Endothelial cell of umbilical vein (primary cell): Measurements from ENCODE around the gene MCC. TPM values are rescaled to one million over a fixed set of nuclear protein-coding genes. Genes with fewer than 3 reads are reported as not detected.

ENCODE experiments used
- BruUV-seq: library from RNA; stranded (reverse); fragments of 400-500 nt; replicated peaks from 2 replicates; lab custom pipeline; 2021; lab: Mats Ljungman, UMichigan
- CTCF ChIA-PET: fragments of 300-600, 350-600 bp; sonication (Branson Sonifier 250); formaldehyde crosslinking; loops from one replicate; lab custom pipeline; 2021; ENCODE audit warnings: antibody characterized with exemption, inconsistent platforms; lab: Charles Lee
- POLR2A ChIA-PET: fragments of 300-600, 350-600 bp; sonication (Branson Sonifier 250); formaldehyde crosslinking; loops from one replicate; lab custom pipeline; 2021; ENCODE audit warnings: antibody characterized with exemption, inconsistent platforms; lab: Charles Lee
- DNase-seq: peaks from one replicate; pipeline ENCODE4 v3.0.0-alpha.2; 2011; ENCODE audit warnings: low read depth, low spot score
- FAIRE-seq: peaks from 2 replicates; lab custom pipeline; 2011; peaks lifted over from hg19 to GRCh38; lab: Jason Lieb, UNC
- H2AFZ ChIP-seq: 2 replicates; pipeline ENCODE4 v1.6.0; 2012; ENCODE audit warnings: low read depth, low read length, control low read depth, inconsistent platforms
- H3K27ac ChIP-seq: 2 replicates; pipeline ENCODE4 v1.5.1; 2011; ENCODE audit warnings: low read depth, mild to moderate bottlenecking, control low read depth, low read length, moderate library complexity; ENCODE audit not compliant: insufficient read depth
- H3K27me3 ChIP-seq, 2 experiments: 2 replicates each; pipeline versions ENCODE4 v1.6.0 to v1.6.1; 2011; ENCODE audit warnings: low read length in 2 of 2, mixed read lengths in 1 of 2; ENCODE audit not compliant: control insufficient read depth in 2 of 2, insufficient read depth in 2 of 2
- H3K36me3 ChIP-seq, 2 experiments: 2 replicates in 1 of 2; 3 replicates in 1 of 2; pipeline ENCODE4 v1.5.1; 2011; ENCODE audit warnings: low read length in 2 of 2, mild to moderate bottlenecking in 1 of 2, moderate library complexity in 1 of 2; ENCODE audit not compliant: control insufficient read depth in 2 of 2, insufficient read depth in 2 of 2; ENCODE audit errors: extremely low read depth in 1 of 2
- H3K4me1 ChIP-seq: 3 replicates; pipeline ENCODE4 v1.5.1; 2011; ENCODE audit warnings: mild to moderate bottlenecking, low read length; ENCODE audit not compliant: control insufficient read depth, insufficient read depth; ENCODE audit errors: extremely low read depth
- H3K4me2 ChIP-seq: 2 replicates; pipeline ENCODE4 v1.6.1; 2011; ENCODE audit warnings: low read length, control low read depth, mixed read lengths; ENCODE audit not compliant: insufficient read depth
- H3K4me3 ChIP-seq, 3 experiments: fragments of 200-600 bp in 1 of 3; sonication (generic), shearing (Covaris generic) in 1 of 3; replicated peaks in 1 of 3; 2 replicates each; pipeline ENCODE4 v1.5.1; 2011 to 2016; ENCODE audit warnings: control low read depth in 3 of 3, low read length in 3 of 3, mild to moderate bottlenecking in 2 of 3, inconsistent platforms in 1 of 3, low read depth in 1 of 3, moderate library complexity in 1 of 3; ENCODE audit not compliant: insufficient read depth in 1 of 3
- H3K79me2 ChIP-seq: 2 replicates; pipeline ENCODE4 v1.6.0; 2012; ENCODE audit warnings: low read length, inconsistent platforms; ENCODE audit not compliant: control insufficient read depth, insufficient read depth
- H3K9ac ChIP-seq: replicated peaks from 2 replicates; pipeline ENCODE3; 2011; ENCODE audit warnings: low read length, control low read depth; ENCODE audit not compliant: insufficient read depth; ENCODE audit errors: extremely low read depth
- H3K9me1 ChIP-seq: replicated peaks from 3 replicates; pipeline ENCODE4 v1.6.0; 2011; ENCODE audit warnings: mild to moderate bottlenecking, low read length; ENCODE audit not compliant: control insufficient read depth, insufficient read depth; ENCODE audit errors: extremely low read depth
- H3K9me3 ChIP-seq: replicated peaks from 2 replicates; pipeline ENCODE4 v1.5.1; 2012; ENCODE audit warnings: low read length, inconsistent platforms; ENCODE audit not compliant: control insufficient read depth, insufficient read depth
- H4K20me1 ChIP-seq: replicated peaks from 2 replicates; pipeline ENCODE3; 2011; ENCODE audit warnings: mild to moderate bottlenecking, low read length; ENCODE audit not compliant: control insufficient read depth, insufficient read depth; ENCODE audit errors: extremely low read depth
- MYC ChIP-seq: IDR thresholded peaks from one replicate; pipeline ENCODE4 v1.6.1; 2011; ENCODE audit warnings: mild to moderate bottlenecking, low read depth, low read length
- POLR2AphosphoS5 ChIP-seq: IDR thresholded peaks from 2 replicates; pipeline ENCODE4 v1.6.1; 2012; ENCODE audit warnings: low read depth, mild to moderate bottlenecking, control low read depth, low read length, moderate library complexity; ENCODE audit not compliant: insufficient read depth
- dilution Hi-C: fragments of 300-500 bp; cut with MboI; formaldehyde crosslinking; loops from one replicate; pipeline ENCODE4 v1.15.0; 2019; ENCODE audit warnings: low sequenced_read_pairs; ENCODE audit not compliant: extremely low pct_ligation_motif_present
- intact Hi-C: fragments of 100-400 bp; cut with micrococcal nuclease; formaldehyde crosslinking; loops from one replicate; pipeline ENCODE4 v1.10.0; 2022
- polyA plus RNA-seq, 4 experiments: library from polyadenylated mRNA; depleted of rRNA in 3 of 4; stranded (reverse) in 3 of 4; unstranded in 1 of 4; fragments of >200 nt; gene quantifications; 2 replicates each; pipeline versions ENCODE4 v1.2.1 to v1.2.3, GENCODE V29; 2011 to 2012; ENCODE audit warnings: missing spikeins in 1 of 4
- total RNA-seq: library from RNA; stranded (reverse); gene quantifications from 2 replicates; pipeline ENCODE4 v1.2.3, GENCODE V29; 2021
- TF ChIP-seq, protein P1 (sequence below), 2 donors: IDR thresholded peaks; 1 replicate in 1 of 2; 2 replicates in 1 of 2; pipeline ENCODE4 v1.5.1; 2011; ENCODE audit warnings: low read length in 2 of 2, mild to moderate bottlenecking in 2 of 2, moderate library complexity in 2 of 2, control low read depth in 1 of 2, inconsistent platforms in 1 of 2, low read depth in 1 of 2; ENCODE audit not compliant: insufficient read depth in 1 of 2; ENCODE audit errors: extremely low read depth in 1 of 2
- TF ChIP-seq, protein P2 (sequence below): IDR thresholded peaks from 2 replicates; pipeline ENCODE4 v1.6.1; 2011; ENCODE audit not compliant: insufficient read depth, insufficient read length

The MCC gene
- total and polyA plus RNA-seq, 2 donors (not counting 3 experiments of a cell fraction or from before 2014, with no cell fraction given): 6.9 to 27.5 TPM

- no peak overlapping the region for H3K27ac ChIP-seq
These were observed 340.7 kb downstream of the MCC start for GRCh38 chr5:113147537-113147936.

DNA sequence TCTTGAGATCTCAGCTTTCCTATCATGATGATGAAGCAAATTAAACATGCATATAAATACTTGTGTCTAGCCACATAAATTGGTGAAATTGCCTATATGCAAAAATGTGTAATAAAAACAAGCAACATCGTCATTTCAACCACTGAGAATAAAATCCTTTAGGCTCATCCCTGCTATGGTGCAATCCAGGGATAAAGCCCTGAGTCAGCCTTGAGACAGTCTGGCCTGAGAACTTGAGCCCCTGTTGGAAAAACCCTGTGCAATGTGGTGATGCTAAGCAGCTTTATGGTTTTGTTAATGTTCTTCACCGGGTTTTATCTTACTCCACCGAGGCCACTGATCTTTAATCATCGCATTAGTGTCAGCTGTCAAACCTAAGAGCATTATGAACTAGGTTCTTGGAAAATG, 341.1 kb downstream of the MCC start:
- Histone ChIP-seq H3K79me2 (no peaks in the 10 kb centered on the region), H2AFZ (no peak overlapping the region), H3K4me2 (no peak overlapping the region), H3K27me3 (no peaks in the 10 kb centered on the region), H4K20me1 (no peaks in the 10 kb centered on the region), H3K4me3 (no peak overlapping the region), H3K27ac (no peak overlapping the region), H3K9me3 (no peaks in the 10 kb centered on the region), H3K9me1 (no peaks in the 10 kb centered on the region), H3K9ac (no peak overlapping the region), H3K36me3 (no peaks in the 10 kb centered on the region), H3K4me1 (no peaks in the 10 kb centered on the region)
- intact Hi-C loops (no loop called here), dilution Hi-C loops (no loop called here)
- POLR2A ChIA-PET: no interaction called here
- CTCF ChIA-PET: interaction anchor here (1.3 kb wide), 1 partner anchor 28 kb away, joined by 3 read pairs; no protein-coding TSS in a partner anchor
- DNase-seq: no peak
- TF ChIP-seq, protein P1, sequence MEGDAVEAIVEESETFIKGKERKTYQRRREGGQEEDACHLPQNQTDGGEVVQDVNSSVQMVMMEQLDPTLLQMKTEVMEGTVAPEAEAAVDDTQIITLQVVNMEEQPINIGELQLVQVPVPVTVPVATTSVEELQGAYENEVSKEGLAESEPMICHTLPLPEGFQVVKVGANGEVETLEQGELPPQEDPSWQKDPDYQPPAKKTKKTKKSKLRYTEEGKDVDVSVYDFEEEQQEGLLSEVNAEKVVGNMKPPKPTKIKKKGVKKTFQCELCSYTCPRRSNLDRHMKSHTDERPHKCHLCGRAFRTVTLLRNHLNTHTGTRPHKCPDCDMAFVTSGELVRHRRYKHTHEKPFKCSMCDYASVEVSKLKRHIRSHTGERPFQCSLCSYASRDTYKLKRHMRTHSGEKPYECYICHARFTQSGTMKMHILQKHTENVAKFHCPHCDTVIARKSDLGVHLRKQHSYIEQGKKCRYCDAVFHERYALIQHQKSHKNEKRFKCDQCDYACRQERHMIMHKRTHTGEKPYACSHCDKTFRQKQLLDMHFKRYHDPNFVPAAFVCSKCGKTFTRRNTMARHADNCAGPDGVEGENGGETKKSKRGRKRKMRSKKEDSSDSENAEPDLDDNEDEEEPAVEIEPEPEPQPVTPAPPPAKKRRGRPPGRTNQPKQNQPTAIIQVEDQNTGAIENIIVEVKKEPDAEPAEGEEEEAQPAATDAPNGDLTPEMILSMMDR (IDR thresholded peaks at IDR 0.05; ENCODE audit: extremely low read depth in 1 of 2, insufficient read depth in 1 of 2, low read depth in 1 of 2, low read length in 2 of 2): no peak
- TF ChIP-seq MYC: no peak
- TF ChIP-seq, protein P2, sequence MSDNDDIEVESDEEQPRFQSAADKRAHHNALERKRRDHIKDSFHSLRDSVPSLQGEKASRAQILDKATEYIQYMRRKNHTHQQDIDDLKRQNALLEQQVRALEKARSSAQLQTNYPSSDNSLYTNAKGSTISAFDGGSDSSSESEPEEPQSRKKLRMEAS: no peak
- peak; percentile 31 for FAIRE-seq
- no TSS peak for BruUV-seq

More at GRCh38 chr5:113147537-113147936, 340.7 kb downstream of the MCC start:
- Histone ChIP-seq H3K36me3 (no peaks in the 10 kb centered on the region), H4K20me1 (no peaks in the 10 kb centered on the region), H3K27me3 (no peaks in the 10 kb centered on the region), H3K79me2 (no peaks in the 10 kb centered on the region), H3K9me3 (no peaks in the 10 kb centered on the region), H3K4me2 (no peak overlapping the region), H3K4me1 (no peaks in the 10 kb centered on the region), H3K9ac (no peak overlapping the region), H2AFZ (no peak overlapping the region), H3K9me1 (no peaks in the 10 kb centered on the region), H3K4me3 (no peak overlapping the region)
- no TSS peak for BruUV-seq
- FAIRE-seq (no peak), DNase-seq (peak; percentile 23)
- intact Hi-C loops: no loop called here
- CTCF ChIA-PET: interaction anchor here (1.3 kb wide), 1 partner anchor 29 kb away, joined by 3 read pairs; no protein-coding TSS in a partner anchor
- POLR2A ChIA-PET: no interaction called here
- TF ChIP-seq, protein P1 (IDR thresholded peaks at IDR 0.05; ENCODE audit: extremely low read depth in 1 of 2, insufficient read depth in 1 of 2, low read depth in 1 of 2, low read length in 2 of 2): no peak
- no peak for TF ChIP-seq POLR2AphosphoS5
- dilution Hi-C loops: no loop called here
